ENCODE measurements around the gene TRAPPC14. TPM values are rescaled to one million over a fixed set of nuclear protein-coding genes. Genes with fewer than 3 reads are reported as not detected.

Gene TRAPPC14
- total and polyA plus RNA-seq, 7 donors, result 3.9 to 39.3 (median 11.6) TPM

DNA sequence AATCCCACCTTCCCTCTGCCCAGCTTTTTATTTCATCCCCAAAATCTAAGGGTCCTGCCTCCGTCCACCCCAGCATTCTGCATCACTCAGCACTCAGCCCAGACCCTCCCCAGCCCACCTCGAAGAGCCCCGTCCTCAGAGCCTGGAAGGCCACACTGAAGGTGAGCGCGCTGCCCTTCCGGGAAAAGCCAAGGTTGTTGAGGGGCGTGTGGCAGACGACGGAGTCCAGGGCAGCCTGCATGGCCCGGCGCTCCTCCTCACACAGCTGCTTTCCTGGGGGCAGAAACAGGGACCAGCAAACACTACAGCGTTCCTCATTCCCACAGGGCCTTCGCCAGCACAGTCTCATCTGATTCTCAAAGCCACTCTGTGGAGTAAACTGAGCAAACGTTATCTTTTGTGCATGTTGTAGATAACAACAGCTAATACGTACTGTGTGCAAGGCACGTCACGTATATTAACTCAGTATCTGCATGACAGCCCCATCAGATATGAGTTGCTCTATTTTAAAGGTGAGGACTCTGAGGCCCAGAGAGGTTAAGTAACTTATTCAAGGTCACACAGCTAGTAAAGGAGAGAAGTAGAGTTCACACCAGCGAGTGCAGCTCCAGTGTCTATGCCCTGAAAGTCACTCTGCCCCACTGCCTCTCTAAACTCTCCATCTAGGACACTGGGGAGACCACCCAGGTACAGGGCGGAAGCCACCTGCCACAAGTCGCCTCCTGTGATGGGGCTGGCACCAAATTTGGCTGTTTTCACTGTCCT lies 2.8 kb downstream of the TRAPPC14 start:
- TF ChIP-seq POLR2A (IDR thresholded peaks at IDR 0.05) (no peak), POLR2AphosphoS5 (IDR thresholded peaks at IDR 0.05) (no peak), EP300 (IDR thresholded peaks at IDR 0.05) (no peak)
- TF ChIP-seq, protein P1, sequence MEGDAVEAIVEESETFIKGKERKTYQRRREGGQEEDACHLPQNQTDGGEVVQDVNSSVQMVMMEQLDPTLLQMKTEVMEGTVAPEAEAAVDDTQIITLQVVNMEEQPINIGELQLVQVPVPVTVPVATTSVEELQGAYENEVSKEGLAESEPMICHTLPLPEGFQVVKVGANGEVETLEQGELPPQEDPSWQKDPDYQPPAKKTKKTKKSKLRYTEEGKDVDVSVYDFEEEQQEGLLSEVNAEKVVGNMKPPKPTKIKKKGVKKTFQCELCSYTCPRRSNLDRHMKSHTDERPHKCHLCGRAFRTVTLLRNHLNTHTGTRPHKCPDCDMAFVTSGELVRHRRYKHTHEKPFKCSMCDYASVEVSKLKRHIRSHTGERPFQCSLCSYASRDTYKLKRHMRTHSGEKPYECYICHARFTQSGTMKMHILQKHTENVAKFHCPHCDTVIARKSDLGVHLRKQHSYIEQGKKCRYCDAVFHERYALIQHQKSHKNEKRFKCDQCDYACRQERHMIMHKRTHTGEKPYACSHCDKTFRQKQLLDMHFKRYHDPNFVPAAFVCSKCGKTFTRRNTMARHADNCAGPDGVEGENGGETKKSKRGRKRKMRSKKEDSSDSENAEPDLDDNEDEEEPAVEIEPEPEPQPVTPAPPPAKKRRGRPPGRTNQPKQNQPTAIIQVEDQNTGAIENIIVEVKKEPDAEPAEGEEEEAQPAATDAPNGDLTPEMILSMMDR (IDR thresholded peaks at IDR 0.05), result no peak
- Histone ChIP-seq H3K9me3 (no peaks in the 10 kb centered on the region), H3K4me3 (no peak overlapping the region), H3K4me1 (peaks cover 0 to 28% (median 16%) of the 10 kb centered on the region in 4 donors), H3K36me3 (peaks cover 0 to 50% (median 22%) of the 10 kb centered on the region in 4 donors), H3K27ac (no peak overlapping the region), H3K27me3 (no peaks in the 10 kb centered on the region)
- DNase-seq, result no peak
- WGBS, 2 donors, result 68 to 85% methylated on average over 20 of the region's 20 CpGs
- intact Hi-C loops (cut with DNase I), result no loop called here

DNA sequence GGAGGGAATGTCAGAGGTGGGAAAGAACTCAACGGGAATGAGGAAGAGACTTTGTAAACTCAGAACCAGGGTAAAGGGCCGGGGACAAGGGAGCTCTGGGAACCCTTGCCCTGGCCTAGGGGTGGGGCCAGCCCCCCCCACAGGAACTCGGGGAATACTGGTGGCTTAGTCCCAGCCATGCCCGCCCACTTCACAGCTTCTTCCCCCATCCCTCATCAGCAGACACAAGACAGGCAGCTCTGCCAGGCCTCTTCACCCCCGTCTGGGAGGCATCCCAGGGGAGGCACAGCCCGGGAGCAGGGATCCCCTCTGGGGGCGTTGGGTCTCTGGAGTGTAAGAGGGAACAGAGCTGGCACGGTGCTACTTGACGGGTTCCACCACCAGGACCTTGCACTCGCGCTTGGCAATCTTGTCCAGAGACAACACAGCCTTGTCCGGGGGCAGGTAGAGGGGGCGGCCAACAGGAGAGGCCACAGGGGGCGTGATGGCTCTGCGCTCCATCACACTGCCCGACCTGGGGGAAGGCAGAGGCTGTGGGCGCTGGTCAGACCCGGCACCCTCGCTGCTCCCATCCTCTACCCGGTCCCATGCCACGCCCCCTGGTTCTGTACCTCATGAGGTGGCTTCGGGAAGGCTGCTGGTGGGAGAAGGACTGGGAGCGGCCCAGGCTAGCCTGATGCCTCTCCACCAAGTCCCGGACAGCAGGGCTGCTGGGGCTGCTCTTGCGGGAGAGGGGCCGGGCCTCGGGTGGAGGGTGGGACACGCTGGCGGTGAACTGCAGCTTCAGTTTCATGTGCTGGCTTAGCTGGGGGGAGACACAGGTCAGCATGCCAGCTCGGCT lies 3.7 kb downstream of the TRAPPC14 start:
- 35 to 74% methylated on average over 30 of the region's 30 CpGs for WGBS, 2 donors
- H3K27ac ChIP-seq, result peak overlapping the region in 1 of 4 donors; percentile 36

DNA sequence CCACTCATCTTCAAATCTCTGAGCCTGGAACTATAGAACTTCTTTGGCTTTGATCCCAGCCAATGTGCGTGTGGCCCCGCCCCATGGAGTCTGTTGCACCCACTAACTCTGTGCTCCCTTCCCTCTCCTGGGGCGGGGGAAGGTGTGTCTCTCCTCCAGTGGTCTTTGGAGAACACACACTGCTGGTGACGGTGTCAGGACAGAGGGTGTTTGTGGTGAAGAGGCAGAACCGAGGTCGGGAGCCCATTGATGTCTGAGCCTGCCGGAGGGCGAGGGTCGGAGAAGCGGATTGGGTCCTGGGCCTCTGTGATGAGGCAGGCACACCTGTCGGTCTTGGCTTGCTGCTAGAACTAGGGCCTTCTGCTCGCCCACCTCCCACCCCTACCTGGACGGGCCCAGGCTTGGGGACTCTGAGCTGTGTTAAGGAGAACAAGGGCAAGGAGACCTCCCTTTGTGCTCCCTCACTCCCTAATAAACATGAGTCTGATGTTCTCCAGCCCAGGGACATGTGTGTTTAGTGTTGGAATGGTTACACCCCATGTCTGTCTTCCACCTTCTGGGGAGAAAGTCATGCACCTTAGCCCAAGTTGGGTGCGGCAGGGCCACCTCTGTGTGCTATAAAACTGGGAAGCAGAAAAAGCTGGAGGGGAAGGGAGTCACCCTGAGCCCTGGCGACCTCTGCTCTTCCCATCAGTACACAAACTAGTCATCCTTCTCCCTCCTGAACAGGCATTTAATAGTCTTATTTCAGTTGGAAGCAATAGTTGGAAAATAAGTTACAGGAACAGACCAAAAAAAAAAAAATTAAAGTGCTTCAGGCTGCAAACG lies 4.6 kb downstream of the TRAPPC14 start:
- WGBS, 2 donors, result 16 to 64% methylated on average over 16 of the region's 16 CpGs
- H3K4me3 ChIP-seq, result no peak overlapping the region
- DNase-seq, result no peak
- peaks cover 0 to 50% (median 22%) of the 10 kb centered on the region in 4 donors for H3K36me3 ChIP-seq
- intact Hi-C loops (cut with DNase I), result no loop called here
- TF ChIP-seq POLR2A (IDR thresholded peaks at IDR 0.05) (no peak), EP300 (IDR thresholded peaks at IDR 0.05) (no peak), POLR2AphosphoS5 (IDR thresholded peaks at IDR 0.05) (no peak)
- TF ChIP-seq, protein P1 (IDR thresholded peaks at IDR 0.05), result no peak
- no peaks in the 10 kb centered on the region for H3K27me3 ChIP-seq
- peak overlapping the region in 2 of 4 donors; percentile 2 to 36 for H3K27ac ChIP-seq
- H3K9me3 ChIP-seq, result no peaks in the 10 kb centered on the region
- peaks cover 0 to 35% (median 25%) of the 10 kb centered on the region in 4 donors for H3K4me1 ChIP-seq

More for the DNA sequence above, 3.7 kb downstream of the TRAPPC14 start:
- TF ChIP-seq POLR2AphosphoS5 (IDR thresholded peaks at IDR 0.05) (no peak), EP300 (IDR thresholded peaks at IDR 0.05) (no peak), POLR2A (IDR thresholded peaks at IDR 0.05) (no peak)
- TF ChIP-seq, protein P1 (IDR thresholded peaks at IDR 0.05), result no peak
- Histone ChIP-seq H3K36me3 (peaks cover 0 to 50% (median 22%) of the 10 kb centered on the region in 4 donors), H3K4me1 (peaks cover 0 to 30% (median 19%) of the 10 kb centered on the region in 4 donors), H3K27me3 (no peaks in the 10 kb centered on the region), H3K4me3 (no peak overlapping the region), H3K9me3 (no peaks in the 10 kb centered on the region)
- intact Hi-C loops (cut with DNase I), result no loop called here
- no peak for DNase-seq

DNA sequence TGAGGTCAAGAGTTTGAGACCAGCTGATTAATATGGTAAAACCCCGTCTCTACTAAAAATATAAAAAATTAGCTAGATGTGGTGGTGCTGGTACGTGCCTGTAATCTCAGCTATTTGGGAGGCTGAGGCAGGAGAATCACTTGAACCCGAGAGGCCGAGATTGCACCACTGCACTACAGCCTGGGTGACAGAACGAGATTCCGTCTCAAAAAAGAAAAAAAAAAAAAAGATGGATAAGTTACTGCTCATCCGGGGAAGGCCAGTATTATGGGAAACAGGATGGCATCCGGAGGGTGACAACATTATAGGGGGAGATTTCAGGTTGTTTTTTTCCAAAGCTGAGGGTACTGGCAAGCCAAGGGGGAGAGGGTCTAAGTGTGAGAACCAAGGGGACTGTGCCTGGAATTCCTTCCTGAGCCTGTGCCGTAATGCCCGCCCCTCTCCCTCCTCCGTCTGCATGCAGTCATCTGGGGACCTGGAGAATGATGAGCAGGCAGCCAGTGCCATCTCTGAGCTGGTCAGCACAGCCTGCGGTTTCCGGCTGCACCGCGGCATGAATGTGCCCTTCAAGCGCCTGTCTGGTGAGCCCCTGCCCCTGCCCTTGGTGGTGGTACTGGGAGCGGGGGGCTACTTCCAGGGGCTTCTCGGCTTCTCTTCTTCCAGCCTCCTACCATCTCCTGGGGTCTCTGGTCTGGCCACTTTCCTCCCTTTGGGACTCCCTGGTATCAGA lies 5.4 kb downstream of the TRAPPC14 start:
- intact Hi-C loops (cut with DNase I), result no loop called here
- WGBS, 2 donors, result 72 to 90% methylated on average over 18 of the region's 18 CpGs

More for the DNA sequence above, 5.4 kb downstream of the TRAPPC14 start:
- no peak for DNase-seq
- H3K4me1 ChIP-seq, result peaks cover 0 to 35% (median 26%) of the 10 kb centered on the region in 4 donors
- no peak overlapping the region for H3K4me3 ChIP-seq
- peaks cover 0 to 50% (median 22%) of the 10 kb centered on the region in 4 donors for H3K36me3 ChIP-seq
- H3K27me3 ChIP-seq, result no peaks in the 10 kb centered on the region
- no peaks in the 10 kb centered on the region for H3K9me3 ChIP-seq
- TF ChIP-seq, protein P1 (IDR thresholded peaks at IDR 0.05), result no peak
- TF ChIP-seq EP300 (IDR thresholded peaks at IDR 0.05), result no peak
- TF ChIP-seq POLR2A (IDR thresholded peaks at IDR 0.05), result no peak
- no peak for TF ChIP-seq POLR2AphosphoS5 (IDR thresholded peaks at IDR 0.05)
- H3K27ac ChIP-seq, result peak overlapping the region in 1 of 4 donors; percentile 13

All from sigmoid colon (tissue), 7 donors.